RKO (cell line): ENCODE results near the gene TTI1.
"Not testable (repeated sequence)": the region's sequence is repeated elsewhere in the genome, so short reads cannot be mapped to it uniquely, and the experiment has no call there.

ENCODE experiments used
- DNase-seq: peaks from one replicate; pipeline ENCODE4 v3.0.0-alpha.2; 2016; ENCODE audit warnings: low spot score

TTI1 gene

GRCh38 chr20:37963483-37963882 is 69.8 kb downstream of the TTI1 start:
- DNase-seq = not testable (repeated sequence)

GRCh38 chr20:37961066-37961465 is 72.2 kb downstream of the TTI1 start:
- no peak for DNase-seq

DNA sequence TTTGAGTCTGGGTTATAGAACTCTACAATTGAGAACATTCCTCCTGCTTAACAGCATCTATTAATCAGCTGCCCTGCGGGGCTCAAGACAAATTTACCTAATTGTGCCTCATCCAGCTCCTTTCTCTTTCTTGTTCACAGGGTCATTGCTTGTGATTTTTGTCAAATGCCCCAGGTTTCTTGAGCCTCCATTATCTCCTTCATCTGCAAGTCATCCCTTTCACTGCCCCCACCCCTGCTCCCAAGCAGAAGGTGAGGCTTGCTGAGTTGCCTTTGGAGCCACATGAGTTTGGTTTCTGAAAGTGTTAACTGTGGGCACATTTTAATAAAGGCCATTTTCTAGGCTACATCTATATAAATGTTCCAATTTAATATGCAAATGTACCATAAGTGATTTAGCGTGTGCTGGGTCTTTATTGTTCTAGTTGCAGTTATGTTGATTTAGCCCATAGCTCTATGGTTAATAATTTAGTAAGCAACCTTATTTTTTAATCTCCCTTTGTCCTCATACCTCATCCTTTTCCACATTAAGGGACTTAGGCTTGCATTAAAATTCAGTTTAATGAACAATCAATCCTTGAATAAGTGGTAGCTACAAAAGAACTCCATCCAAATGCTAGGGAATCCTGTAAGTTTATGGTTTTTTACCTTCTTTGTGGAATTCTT is 74.3 kb downstream of the TTI1 start:
- no peak for DNase-seq

GRCh38 chr20:37956107-37956585 is 77.1 kb downstream of the TTI1 start:
- no peak for DNase-seq

DNA sequence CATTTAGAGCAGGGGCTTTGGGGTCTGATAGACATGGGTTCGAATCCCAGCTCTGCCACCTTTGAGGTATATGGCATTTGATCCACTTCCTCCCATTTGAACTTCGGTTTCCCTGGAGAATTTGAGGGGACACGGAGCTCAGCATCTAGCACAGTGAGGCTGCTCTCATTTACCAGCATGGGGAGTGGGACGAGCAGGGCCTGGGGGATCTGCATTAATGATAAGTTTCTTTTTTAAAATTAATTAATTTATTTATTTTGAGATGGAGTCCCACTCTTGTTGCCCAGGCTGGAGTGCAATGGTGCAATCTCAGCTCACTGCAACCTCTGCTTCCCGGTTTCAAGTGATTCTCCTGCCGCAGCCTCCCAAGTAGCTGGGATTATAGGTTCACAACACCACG is 77.7 kb downstream of the TTI1 start:
- no peak for DNase-seq

DNA sequence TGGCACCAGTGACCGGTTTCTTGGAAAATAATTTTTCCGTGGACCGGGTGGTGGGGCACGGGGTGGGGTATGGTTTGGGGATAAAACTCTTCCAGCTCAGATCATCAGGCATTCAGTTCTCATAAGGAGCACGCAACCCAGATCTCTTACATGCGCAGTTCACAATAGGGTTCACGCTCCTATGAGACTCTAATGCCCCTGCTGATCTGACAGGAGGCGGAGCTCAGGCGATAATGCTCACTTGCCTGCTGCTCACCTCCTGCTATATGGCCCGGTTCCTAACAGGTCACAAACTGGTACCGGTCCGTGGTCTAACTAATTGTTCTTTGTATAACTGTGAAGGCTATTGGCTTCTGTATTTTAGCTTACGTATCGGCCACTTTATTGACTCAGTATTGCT is 78.6 kb downstream of the TTI1 start:
- DNase-seq = no peak

- DNase-seq = no peak
Measured at GRCh38 chr20:37954190-37954589, 79.1 kb downstream of the TTI1 start.

GRCh38 chr20:37948956-37949355 is 84.3 kb downstream of the TTI1 start:
- DNase-seq = no peak

DNA sequence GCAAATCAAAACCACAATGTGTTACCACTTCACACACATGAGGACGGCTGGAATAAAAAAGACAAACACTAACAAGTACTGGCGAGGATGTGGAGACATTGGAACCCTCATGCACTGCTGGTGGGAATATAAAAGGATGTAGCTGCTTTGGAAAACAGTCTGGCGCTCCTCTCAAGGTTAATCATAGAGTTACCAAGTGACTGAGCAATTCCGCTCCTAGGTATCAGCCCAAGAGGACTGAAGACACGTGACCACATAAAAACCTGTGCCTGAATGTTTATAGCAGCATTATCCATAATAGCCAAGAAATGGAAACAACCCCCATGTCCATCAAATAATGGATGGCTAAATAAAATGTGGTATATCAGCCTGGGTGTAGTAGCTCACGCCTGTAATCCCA is 85.3 kb downstream of the TTI1 start:
- DNase-seq = no peak

GRCh38 chr20:37946946-37947345 is 86.3 kb downstream of the TTI1 start:
- DNase-seq = no peak

DNA sequence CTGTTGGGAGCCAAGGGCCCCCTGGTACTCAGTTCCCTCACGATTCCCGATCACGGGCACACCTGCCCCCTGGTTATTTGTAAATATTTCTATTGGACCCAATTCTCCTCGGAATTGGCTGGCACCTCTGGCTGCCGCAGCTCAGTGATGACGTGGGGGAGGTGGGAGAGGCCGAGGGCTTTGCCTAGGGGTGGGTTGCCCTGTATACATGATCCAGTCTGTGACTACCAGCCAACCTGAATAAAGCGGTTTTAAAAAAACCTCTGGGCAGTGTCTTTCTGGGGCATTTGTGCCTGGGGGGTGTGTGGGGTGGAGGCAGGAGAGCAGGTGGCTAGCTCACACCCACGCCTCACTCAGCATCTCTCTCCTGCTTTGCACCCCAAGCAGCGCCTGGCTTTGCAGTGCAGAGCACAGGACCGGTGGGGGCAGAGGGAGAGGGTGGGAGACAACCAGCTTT is 88.1 kb downstream of the TTI1 start:
- DNase-seq = no peak

- DNase-seq = no peak
Measured at GRCh38 chr20:37944456-37944981, 88.7 kb downstream of the TTI1 start.

DNA sequence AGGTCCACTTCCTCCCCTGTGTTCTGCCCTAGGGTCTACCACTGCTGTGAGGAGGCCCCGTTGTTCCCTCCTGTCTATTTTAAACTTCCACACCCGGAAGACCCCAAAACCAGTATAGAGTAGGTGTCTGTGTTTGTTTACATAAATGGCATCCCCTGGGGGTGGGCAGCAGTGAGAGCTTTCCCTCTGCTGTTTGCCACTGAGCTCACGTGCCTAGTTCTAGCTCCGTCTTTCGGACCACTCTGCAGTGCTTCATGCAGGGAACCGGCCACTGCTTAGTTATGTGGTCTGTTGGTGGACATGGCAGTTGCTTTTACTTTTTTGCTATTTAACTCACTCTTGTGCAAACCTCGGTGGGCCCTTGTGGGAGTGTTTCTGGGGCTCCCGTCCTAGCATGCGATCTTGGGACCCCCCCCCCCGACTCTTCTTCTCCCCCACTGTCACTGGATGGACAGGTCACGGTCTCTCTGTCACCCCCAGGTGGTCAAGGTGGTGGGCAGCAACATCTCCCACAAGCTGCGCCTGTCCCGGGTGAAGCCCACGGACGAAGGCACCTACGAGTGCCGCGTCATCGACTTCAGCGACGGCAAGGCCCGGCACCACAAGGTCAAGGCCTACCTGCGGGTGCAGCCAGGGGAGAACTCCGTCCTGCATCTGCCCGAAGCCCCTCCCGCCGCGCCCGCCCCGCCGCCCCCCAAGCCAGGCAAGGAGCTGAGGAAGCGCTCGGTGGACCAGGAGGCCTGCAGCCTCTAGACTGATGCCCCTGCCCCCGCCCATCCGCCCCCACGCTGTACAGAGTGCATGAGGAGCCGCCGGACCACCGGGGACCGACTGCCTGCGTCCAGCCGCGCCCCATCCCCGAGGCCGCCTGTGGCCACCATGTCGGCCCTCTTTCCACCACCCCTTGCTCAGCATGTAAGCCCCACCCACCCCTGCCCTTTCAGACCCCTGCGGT is 89.5 kb downstream of the TTI1 start:
- no peak for DNase-seq

- DNase-seq = no peak
Measured at GRCh38 chr20:37943033-37943432, 90.2 kb downstream of the TTI1 start.

GRCh38 chr20:37941992-37942391 is 91.3 kb downstream of the TTI1 start:
- no peak for DNase-seq

- no peak for DNase-seq
Measured at GRCh38 chr20:37941332-37941731, 91.9 kb downstream of the TTI1 start.

DNA sequence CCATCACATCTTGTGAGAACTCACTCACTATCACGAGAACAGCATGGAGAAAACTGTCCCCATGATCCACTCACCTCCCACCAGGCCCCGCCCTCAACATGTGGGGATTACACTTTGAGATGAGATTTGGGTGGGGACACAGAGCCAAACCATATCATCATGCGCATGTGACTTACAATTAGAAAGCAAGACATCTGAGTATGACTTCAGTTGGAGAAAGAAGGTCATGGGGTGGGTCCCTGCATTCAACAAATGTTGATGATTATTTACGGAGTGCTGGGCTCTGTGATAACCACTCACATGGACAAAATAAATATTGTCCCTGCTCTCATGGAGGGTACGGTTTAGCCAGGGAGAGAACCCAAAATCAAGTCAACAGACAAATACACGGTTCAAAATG is 92.4 kb downstream of the TTI1 start:
- DNase-seq = no peak

DNA sequence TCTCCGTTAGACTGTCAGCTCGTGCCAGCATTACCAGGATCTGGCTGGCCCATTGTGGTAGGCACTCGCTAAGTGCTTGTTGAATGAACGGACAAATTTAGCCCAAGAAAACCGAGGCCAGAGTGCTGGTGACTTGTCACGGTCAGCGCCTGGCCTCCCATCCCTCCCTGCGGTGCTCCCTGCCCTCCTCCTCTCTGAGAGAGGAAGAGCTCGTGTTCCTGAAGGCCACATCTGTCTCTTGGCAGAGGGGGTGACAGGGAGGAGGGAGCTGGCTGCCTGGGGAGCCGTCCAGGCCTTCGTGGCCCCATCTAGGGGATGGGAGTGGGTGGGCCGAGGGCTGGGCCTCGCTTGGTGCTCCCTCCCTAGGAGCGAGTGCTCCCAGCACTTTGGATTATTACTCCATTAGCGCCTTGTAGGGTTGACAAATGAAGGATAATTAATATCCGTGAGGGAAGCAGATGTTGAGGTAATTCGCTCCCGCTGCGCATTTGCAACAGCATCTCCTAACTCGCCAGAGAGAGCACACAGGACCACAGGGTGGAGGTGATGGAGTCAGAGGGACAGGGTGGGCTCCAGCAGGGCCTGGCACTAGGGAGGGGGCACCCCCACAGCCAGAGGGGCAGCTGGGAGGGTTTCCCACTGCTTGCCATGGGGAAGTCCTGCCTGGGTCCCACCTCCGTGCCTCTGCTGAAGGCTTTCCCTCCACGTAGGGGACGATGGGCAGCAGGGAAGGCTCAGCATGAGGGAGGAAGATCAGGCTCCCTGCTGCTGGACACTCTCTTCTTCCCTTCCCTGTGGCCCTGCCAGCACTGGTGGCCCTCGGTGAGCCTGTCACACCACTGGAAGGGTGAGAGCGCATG is 93.3 kb downstream of the TTI1 start:
- DNase-seq = no peak

DNA sequence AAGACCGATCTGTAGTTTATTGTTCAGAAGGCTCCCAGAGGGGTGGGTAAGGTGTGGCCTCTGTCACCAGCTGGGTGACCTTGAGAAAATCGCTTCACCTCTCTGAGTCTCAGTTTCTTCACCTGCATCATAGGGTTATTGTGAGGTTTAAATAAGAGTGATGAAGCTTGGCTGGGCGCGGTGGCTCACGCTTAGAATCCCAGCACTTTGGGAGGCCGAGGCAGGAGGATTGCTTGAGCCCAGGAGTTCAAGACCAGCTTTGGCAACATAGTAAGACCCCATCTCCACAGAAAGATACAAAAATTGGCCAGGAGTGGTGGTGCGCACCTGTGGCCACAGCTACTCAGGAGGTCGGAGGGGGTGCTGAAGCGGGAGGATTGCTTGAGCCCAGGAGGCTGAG is 94.3 kb downstream of the TTI1 start:
- no peak for DNase-seq

- no peak for DNase-seq
Measured at GRCh38 chr20:37938181-37938750, 95.0 kb downstream of the TTI1 start.

DNA sequence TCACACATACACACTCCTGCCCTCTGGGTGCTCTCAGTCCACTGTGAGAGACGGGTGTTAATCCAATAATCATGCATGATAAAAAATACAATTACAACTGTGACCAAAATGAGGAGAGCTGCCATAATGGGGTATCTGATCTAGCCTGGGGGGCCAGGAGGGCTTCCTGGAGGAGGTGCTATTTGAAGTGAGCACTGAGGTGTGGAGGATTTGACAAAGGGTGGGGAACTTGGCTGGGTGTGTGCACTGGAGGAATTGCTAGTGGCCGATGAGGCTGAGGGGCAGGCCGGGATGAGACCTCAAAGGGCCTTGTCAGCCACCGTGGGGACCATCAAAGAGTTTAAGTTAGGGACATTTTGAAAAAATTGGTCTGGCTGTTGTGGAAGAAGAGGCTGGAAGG is 95.6 kb downstream of the TTI1 start:
- DNase-seq = no peak

DNA sequence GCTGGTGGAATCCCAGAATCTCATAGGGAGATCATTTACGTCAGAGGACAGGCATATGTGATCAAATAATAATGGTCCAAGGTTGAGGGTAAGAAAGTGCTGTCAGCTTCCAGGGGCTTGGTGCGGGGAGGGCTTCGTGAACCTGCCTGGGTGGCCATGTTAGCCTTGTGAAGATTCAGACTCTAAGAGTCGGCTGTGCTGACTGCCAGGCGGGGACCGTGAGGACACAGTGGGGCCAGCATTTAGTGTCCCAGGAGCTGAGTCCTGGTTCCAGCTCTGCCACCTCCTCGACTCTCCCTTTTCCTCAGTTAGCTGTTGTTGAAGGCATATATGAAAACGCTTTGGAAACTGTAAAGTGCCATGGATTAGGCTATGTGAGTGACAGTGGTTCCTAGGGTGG is 96.8 kb downstream of the TTI1 start:
- no peak for DNase-seq
